CD4-positive, alpha-beta T cell treated with Interleukin-4 for 4 hours (primary cell): ENCODE measurements around the gene BBIP1.

Source experiments
- DNase-seq: peaks from one replicate; pipeline ENCODE4 v3.0.0-alpha.2; 2020

Gene BBIP1, protein sequence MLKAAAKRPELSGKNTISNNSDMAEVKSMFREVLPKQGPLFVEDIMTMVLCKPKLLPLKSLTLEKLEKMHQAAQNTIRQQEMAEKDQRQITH

DNA sequence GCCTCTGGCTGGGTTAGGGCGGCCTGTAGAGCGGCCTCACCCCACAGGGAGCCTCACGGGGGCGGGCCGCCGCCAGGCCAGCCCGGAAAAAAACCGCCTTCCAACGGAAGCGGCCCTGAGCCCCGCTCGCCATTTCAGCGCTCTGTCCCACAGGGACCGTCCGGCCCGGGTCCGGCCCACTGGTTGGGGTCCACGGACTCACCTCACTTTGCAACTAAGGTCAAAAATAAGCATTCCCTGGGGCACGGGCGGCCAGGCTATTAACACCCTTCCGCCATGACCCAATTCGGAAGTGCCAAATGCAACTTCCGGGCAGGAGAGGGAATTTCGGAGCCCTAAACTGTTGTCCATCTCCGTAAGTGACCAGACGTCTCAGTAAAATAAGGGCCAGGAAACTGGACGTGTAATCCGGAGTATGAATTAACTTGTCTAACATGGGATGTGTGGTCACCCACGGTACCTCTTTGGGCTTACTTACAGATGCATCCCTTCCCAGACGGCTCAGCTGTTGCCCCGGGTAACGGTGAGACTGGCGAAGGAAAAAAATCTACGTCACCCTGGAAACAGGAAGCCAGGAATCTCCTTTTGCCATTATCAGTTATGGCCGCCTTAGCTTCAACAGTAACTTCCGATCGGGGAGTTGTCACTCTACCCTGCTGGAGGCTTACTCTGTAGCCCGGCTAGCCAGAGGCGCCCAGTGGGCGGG lies at the start of gene BBIP1:
BBIP1 (minus strand) TSS at position 538 of the 706 bp plus-strand sequence. CDS start 1,023 bp downstream, outside the sequence.
- no peak for DNase-seq

DNA sequence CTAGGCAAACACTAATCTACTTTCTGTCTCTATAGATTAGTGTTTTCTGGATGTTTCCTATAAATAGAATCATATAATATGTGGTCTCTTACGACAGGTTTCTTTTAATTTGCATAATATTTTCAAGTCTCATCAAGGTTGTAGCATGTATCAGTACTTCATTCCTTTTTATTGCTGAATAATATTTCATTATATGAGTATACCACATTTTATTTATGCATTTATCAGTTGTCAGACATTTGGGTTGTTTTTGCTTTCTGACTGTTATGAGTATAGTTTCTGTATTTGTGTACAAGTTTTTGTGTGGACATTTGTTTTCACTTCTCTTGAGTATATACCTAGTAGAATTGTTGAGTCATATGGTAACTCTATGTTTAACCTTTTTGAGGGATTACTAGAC lies 48.7 kb upstream of the BBIP1 start:
- DNase-seq = no peak

DNA sequence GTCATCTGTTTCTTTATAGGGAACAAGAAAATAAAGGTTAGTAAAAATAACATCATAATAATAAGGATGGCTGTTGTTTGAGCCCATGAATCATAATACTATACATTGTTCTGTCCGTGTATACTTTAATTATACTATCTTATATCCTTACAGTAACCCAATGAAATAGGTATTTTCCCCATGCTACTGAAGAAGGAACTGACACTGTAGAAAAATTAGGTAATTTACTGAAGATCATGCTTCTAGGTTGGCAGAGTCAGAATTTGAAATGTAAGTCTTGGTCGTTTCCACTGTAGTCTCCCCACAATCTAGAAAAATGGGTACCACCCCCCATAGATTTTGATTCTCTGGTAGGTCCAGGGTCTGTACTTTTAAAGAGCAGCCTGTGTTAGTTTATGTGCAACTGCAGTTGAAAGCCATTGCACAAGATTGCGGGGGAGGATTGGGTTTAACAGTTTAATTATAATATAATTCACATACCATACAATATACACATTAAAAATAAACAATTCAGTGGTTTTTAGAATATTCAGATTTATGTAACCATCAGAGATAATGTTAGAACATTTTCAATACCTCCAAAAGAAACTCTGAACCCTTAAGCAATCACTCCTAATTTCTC lies 48.1 kb upstream of the BBIP1 start:
- no peak for DNase-seq

DNA sequence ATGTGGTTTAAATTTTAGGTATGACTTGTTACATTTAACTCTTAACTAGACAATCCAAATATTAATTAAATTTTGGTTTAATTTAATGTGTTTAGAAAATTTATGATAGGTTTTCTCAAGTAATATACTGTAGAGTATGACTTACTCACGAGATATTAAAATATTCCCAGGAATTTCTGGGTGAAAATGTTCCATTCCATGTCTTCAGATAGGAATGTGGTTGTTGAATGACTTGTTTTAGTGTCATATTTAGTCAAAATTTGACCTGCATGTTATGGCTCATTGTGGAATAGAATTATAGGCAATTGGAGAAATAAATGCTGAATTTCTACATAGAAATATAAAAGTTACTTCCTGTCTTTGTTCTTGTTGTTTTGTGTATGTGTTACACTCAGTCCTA lies 47.2 kb upstream of the BBIP1 start:
- DNase-seq = no peak

DNA sequence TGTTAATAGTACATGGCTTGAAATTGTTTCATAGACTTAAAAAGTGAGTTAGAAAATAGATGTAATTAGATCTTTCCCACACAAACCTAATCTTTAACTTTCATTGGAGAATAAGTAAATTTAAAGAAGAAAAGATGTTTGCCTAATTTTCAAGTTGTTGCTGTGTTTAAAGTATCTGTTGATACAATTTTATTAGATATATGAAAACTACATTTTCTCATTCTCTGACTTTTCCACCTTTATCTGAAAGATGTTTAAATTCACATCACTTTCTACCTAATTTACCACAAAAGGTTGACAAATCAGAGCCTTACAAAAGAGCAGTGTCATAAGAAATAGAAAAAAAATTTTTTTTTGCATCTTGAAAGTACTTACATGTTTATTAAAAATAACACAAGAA lies 46.2 kb upstream of the BBIP1 start:
- no peak for DNase-seq

DNA sequence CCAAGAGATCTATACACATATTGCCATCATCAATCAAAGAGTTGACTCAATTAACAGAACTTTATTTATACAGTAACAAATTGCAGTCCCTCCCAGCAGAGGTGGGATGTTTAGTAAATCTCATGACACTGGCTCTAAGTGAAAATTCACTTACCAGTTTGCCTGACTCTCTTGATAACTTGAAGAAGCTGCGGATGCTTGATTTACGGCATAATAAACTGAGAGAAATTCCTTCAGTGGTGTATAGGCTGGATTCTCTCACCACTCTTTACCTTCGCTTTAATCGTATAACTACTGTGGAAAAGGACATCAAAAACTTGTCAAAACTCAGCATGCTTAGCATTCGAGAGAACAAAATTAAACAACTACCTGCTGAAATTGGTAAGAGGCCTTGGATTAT lies 45.7 kb upstream of the BBIP1 start:
- no peak for DNase-seq

DNA sequence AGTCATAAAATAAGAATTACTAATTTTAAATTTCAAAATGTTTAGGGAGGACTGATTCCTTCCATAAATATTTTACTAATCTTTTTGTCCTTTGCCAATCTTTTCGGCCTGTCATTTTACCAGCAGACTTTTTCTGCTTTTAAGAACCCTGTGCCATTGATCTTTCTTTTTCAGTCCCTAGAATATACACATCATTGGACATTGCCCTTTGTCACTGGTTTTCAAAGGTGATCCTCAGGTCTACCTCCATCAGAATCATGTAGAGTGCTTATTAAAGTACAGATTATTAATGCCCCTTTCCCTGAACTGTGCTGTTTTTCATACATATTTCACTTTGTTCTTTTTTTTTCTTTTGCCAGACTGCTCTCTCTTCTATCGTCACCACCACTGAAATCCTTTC lies 44.2 kb upstream of the BBIP1 start:
- no peak for DNase-seq

DNA sequence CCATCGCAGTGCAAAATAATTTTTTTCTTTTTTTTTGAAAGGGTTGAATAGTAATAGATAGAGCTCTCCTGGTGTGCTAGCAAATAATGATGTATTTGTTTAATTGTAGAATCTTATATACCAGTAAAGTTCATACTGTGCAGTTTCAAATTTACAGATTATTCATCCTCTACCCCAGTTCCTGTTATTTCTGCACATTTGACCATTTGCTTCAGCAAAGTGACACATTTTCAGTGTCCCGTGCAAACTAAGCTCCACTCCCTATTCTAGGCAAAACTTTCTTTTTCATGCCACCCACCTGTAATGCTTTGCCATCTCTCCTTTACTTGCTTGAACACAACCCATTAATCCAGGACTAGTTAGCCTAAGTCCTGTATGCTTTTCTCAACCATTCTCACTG lies 43.5 kb upstream of the BBIP1 start:
- DNase-seq = no peak

DNA sequence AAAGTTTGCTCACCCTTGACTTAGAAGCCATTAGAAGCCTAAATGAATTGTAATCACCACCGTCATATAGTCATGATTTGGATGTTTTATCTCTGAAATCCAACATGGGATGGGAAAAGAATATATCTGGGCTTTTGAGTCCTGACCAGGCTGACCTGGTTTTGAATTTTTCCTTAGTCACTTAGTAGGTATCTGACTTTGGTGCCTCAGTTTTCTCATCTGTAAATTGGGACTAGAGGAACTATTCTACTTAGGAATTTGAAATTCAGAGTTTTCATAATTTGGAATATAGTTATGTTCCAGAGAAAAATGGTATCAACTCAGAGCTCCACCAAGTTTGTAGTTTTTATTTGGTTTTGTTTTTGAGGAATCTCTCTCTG lies 41.3 kb upstream of the BBIP1 start:
- DNase-seq = no peak

DNA sequence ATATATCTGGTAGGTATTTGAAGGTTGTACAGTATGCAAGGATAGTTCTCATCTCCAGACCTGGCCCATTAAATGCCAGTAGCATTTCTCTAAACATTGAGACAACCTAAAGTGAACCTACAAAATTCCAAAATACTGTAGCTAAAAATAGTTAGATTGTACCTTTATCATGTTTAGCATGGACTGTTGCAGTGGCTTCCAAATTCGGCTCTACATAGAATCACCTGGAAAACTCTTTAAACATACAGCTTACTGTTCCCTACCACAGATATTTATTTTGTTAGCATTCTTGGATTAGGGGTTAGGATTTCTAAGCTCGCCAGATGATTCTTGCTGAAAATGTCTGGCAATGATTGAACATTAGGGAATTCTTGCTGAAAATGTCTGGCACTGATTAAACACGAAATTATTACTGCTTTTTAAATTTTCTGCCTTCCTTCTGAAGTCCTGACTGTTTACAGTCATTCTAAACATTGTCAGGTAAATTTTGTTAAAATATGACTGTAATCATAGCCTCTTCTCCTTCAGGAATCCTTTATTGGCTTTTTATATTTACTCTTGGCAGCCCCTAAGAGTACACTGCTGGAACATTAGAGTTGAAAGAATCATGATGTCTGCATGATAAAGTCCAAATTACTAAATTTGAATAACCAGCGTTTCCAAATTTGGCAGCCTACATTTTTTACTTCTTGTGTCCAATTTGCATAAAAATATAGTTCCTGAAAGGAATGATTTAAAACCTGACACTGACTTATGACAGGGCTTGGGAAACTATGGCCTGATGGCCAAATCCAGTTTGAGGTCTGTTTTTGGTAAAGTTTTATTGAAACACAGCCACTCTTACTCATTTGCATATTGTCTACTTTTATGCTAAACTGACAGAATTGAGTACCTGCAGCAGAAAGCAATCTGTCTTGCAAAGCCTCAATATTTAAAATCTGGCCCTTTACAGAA lies 40.7 kb upstream of the BBIP1 start:
- DNase-seq = no peak

DNA sequence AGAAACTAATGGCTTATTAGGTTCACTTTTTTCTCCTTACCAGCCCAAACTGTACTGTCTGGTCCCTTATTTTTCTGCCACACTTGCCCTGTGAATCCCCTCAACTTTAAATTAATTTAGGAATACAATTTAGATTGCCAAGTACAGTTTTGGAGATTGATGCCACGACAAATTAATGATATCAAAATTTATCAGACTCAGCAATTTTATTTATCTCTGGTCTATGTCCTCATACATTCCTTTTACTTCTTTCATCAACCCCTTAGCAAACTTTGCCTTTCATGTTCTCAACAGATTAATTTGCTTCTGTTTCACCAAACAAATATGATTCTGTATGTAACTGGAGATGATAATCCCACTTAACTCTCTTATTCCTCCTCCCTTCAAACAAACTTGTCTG lies 38.6 kb upstream of the BBIP1 start:
- no peak for DNase-seq

DNA sequence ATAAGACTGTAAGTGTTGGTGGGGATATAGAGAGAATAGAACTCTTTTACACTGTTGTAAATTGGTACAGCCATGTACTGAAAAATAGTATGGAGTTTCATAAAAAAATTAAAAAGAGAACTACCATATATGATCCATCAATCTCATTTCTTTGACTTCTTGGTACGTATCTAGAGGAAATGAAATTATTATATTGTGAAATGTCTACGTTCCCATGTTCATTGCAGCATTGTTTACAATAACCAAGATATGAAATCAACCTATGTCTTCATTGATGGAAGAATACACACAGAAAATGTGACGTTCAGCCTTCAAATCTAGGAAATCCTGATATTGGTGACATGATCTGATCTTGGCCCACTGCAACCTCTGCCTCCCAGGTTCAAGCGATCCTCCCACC lies 32.4 kb upstream of the BBIP1 start:
- no peak for DNase-seq

DNA sequence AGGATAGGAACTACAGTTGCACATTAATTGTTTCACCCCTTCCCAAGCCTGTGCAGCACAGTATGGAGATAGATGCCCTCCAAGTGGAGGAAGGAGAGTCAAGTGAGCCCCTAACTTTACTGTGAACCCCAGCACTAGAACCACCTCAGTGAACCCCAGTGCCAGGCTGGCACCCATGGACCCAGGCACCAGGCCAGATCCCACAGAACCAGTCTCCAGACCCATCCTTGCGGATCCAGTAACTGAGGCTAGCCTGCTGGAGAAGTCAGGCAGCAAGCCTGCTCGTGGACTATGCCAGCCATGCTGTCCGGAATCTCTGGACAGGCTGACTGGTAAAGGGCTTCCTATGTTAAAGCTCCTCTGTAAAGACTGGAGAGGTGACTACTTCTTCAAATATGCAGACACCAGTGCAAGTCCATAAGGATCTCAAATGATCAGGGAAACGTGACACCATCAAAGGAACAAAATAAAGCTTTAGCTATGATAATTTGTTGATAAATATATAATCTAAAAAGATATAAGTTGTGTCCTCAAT lies 28.1 kb upstream of the BBIP1 start:
- no peak for DNase-seq

DNA sequence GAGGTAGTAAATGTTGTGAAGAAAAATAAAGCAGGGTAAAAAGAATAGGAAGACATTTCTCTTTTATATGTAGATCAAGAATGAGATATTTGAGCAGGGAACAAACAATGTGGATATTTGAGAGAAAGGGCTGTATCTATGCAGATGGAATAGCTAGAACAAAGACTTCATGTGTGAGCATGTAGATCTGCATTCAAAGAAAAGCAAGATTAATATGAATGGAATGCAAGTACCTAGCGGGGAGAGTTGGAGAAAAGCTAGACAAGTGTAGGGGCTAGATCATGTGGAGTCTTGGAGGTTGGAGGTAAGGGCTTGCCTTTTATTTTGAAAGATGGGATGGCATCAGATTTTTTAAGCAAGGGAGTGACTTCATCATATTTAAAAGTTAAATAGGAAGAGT lies 27.5 kb upstream of the BBIP1 start:
- DNase-seq = no peak

DNA sequence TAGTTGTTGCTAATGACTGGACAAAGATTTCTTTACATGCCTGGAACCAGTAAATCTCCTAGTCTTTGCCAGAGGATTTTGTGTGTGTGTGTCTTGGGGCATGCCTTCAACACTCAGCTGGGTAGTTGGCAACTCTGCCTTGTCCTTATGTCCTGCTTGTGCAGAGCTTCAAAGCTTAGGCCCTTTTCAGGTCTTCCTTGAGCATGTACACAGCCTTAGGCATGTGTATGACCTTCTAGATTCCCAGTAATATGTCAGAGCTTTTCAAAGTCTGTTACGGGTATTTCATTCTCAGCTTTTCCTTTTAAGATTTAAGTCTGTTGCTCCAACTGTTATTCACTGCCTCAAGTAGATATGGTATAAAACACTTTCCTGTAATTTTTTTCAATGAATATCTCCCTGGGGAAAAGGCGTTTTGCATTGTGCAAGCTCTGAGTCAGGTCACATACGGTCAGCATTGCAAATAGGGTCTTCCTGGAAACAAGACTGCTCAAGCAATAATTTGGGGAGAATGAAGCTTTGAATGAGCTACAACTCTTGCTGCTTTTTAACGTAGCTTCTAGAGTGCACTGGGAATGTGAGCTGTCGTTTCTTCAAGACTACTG lies 25.9 kb upstream of the BBIP1 start:
- no peak for DNase-seq

DNA sequence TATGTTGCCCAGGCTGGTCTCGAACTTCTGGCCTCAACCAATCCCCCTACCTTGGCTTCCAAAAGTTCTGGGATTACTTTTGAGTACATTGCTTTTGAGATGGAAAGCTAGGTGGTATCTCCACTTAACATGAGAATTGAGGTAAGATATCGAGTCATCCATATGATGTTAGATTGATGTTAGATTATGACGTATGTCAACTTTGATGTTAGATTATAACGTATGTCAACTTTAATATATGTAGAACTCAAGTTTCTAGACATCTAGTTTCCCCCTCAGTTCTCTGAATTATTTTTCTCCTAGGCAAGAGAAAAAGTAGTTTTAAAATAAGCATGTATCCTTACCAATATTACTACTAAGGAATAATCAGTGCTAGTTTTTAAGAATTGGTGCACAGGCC lies 20.4 kb upstream of the BBIP1 start:
- no peak for DNase-seq

DNA sequence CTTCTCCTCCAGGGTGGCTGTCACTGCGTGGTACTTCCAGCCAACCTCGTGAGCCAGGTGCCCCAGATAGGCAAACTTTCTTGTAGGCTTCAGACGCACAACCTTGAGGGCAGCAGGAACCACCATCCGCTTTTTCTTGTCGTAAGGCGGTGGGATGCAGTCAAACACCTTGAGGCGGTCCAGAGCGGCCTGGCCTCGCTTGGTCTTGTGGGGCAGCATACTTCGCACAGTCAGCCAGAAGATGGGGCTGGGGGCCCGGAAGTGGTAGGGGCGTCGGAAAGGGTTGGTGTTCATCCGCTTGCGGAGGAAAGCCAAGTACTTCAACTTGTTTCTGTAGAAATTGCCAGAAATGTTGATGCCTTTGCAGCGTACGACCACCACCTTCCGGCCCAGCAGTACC lies 17.8 kb upstream of the BBIP1 start:
- no peak for DNase-seq

DNA sequence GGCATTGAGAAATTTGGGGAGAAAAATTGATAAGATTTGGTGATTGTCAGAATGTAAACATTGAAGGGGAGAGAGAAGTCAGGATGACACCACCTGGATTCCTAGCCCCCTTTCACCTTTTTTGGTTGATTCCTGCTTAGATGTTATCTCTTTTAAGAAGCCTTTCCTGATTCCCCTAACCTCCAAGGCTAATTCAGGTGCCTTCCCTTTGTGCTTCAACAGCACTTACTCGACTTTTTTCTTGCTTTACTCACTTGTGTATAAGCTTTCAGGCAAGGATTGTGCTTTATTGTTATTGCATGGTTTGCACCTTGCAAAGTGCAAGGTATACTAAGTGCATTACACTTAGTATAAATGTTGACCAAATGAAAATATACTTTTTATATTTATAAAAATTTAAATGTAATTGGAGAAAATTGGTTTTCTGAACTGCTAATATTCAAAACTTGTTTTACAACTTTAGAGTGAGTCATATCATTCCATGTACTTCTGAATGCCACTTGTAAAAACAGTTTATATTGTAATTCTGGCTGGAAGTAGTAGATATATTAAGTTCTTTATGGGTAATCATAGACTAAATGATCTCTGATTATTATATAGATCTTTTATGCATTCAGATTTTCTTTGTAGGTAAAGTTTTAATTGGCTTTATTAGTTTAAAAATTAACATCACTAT lies 13.7 kb upstream of the BBIP1 start:
- no peak for DNase-seq

DNA sequence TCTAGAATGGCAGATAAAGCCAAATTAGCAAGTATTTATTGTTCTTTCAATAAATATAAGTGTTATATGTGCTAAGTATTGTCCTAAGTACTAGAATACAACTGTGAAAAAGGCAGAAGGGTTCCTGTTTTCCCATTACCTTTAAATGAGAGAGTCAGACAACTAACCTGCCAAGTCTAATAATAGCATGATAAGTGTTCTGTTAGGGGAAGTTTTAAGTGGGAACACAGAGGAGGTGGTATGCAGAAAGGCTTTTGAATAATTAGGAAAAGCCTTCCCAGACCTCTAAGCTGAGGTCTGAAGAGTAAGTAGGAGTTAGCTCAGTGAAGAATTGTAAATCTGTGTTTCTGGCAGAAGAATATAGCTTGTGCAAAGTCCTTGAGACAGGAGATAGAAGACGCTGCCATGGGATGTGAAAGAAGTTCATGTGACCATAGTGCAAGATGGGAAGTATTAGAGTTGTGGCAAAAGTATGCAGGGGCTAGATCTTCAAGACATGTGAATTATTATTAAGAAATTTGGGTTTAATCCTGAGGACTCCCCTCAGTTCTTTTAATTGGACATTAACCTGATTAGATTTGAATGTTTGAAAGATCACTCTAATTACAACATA lies 12.9 kb upstream of the BBIP1 start:
- DNase-seq = no peak

DNA sequence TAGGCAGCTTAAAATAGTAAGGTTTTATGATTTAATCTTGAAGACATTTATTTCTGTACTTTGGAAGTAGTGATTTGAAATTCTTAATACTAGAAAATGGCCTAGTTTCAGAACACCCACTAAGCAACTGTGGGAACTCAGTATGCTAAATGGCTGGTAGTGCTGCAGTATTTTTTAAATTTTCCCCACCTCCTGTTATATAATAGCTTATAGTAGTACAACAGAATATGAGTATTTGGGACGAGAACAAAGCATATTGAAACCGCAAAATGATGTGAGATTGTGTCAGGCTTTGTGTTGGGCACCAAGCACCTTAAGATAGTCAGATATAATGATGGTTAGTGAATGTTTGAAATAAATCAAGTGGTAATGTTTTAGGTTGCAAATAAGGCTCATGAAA lies 8.5 kb upstream of the BBIP1 start:
- DNase-seq = no peak

DNA sequence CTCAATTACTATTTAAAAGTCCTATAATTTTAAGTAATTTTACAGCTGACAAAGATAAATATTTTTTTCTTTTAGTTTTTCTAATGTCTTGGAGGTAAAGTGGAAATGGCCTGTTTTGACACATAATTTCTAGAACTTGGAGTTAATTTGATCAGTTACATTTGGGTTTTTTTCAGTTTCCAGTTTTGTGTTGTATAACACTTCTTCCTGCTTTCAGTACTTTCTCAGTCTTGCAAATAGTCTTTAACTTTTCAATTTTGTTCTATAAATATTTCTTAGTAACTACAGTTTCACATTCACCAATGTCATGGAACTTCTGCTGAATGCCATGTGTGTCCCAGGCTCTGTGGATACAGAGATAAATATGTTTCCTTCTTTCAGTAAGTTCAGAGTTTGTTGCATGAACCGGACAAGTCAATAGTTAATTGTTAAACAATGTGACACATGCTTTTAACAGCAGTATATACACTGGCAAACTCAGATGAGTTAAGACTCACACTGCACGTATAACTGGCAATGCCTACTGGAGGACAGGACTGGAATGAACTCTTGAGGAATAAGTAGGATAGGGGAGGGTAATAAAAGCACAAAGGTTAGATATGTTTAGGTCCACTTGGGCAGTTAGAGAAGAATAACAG lies 5.0 kb upstream of the BBIP1 start:
- no peak for DNase-seq
